Neural cell (in vitro differentiated cells): ENCODE measurements around the gene SCTR.

Experiments used
- CTCF ChIP-seq: fragments of 450-650 bp; IDR thresholded peaks from 2 replicates; pipeline ENCODE4 v1.5.1; 2014; ENCODE audit warnings: antibody characterized with exemption, mild to moderate bottlenecking, moderate library complexity; ENCODE audit not compliant: poor library complexity, severe bottlenecking
- EP300 ChIP-seq: fragments of 450-650 bp; conservative IDR thresholded peaks from 2 replicates; pipeline ENCODE4 v1.6.1; 2014; ENCODE audit warnings: antibody characterized with exemption, mild to moderate bottlenecking, moderate library complexity; ENCODE audit not compliant: poor library complexity, severe bottlenecking
- EZH2 ChIP-seq: fragments of 200-600, 300-800 bp; shearing (Covaris generic), sonication (generic); IDR thresholded peaks from 2 replicates; pipeline ENCODE4 v1.6.1; 2014; ENCODE audit warnings: antibody characterized with exemption, low read length, borderline replicate concordance, mild to moderate bottlenecking; ENCODE audit not compliant: insufficient read depth, poor library complexity, severe bottlenecking
- MXI1 ChIP-seq: fragments of 450-650 bp; conservative IDR thresholded peaks from 2 replicates; pipeline ENCODE4 v1.6.1; 2014; ENCODE audit warnings: antibody characterized with exemption, mild to moderate bottlenecking; ENCODE audit not compliant: poor library complexity, severe bottlenecking
- POLR2AphosphoS5 ChIP-seq: IDR thresholded peaks from 2 replicates; pipeline ENCODE4 v1.6.1; 2012
- RAD21 ChIP-seq: fragments of 450-650 bp; conservative IDR thresholded peaks from 2 replicates; pipeline ENCODE4 v1.6.1; 2014; ENCODE audit warnings: antibody characterized with exemption, mild to moderate bottlenecking, moderate library complexity
- REST ChIP-seq: IDR thresholded peaks from 2 replicates; pipeline ENCODE4 v1.6.1; 2012; ENCODE audit warnings: borderline replicate concordance
- TAF1 ChIP-seq: IDR thresholded peaks from 2 replicates; pipeline ENCODE4 v1.6.1; 2012; ENCODE audit warnings: low read depth

- TF ChIP-seq CTCF = no peak
- TF ChIP-seq POLR2AphosphoS5 = no peak
- no peak for TF ChIP-seq TAF1
- TF ChIP-seq EP300 = no peak
- no peak for TF ChIP-seq REST
- no peak for TF ChIP-seq EZH2
- TF ChIP-seq RAD21 = no peak
- no peak for TF ChIP-seq MXI1
These were observed 43.6 kb downstream of the SCTR start for GRCh38 chr2:119480718-119481142.
